ENCODE data around the gene UBA3. TPM values are rescaled to one million over a fixed set of nuclear protein-coding genes. Genes with fewer than 3 reads are reported as not detected.

The UBA3 gene
- total RNA-seq, 1 experiment from 2014 or later = 47.1 TPM

DNA sequence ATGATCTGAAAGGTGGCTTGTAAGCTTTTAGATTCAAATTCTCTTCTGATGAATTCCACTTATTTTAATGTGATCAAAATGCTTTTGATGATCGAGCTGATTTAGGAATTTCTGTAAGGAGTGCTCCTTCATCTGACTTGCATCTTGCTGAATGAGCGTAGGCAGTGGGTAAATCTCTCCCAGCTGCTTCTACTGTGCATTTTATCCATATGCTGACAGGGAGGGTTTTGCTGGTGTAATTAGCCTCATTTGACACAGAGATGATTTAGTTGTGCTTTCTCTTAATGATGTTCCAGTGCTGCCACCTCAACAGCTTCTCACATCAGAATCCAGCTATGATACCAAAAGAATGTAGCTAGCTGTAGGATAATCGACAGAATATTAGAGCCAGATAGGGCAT, 46.1 kb upstream of the UBA3 start:
- ATAC-seq (no peak), DNase-seq (ENCODE audit: low read depth, low spot score) (no peak)
- ChIA-PET CTCF (no interaction called here), POLR2A (no interaction called here)
- TF ChIP-seq POLR2AphosphoS5 (IDR thresholded peaks at IDR 0.05; ENCODE audit: low read depth, low read length) (no peak), SIN3A (IDR thresholded peaks at IDR 0.05; ENCODE audit: borderline replicate concordance, insufficient read depth, low read depth, low read length) (no peak), TCF7L2 (IDR thresholded peaks at IDR 0.05; ENCODE audit: low read depth, low read length) (no peak)
- TF ChIP-seq, protein P1, sequence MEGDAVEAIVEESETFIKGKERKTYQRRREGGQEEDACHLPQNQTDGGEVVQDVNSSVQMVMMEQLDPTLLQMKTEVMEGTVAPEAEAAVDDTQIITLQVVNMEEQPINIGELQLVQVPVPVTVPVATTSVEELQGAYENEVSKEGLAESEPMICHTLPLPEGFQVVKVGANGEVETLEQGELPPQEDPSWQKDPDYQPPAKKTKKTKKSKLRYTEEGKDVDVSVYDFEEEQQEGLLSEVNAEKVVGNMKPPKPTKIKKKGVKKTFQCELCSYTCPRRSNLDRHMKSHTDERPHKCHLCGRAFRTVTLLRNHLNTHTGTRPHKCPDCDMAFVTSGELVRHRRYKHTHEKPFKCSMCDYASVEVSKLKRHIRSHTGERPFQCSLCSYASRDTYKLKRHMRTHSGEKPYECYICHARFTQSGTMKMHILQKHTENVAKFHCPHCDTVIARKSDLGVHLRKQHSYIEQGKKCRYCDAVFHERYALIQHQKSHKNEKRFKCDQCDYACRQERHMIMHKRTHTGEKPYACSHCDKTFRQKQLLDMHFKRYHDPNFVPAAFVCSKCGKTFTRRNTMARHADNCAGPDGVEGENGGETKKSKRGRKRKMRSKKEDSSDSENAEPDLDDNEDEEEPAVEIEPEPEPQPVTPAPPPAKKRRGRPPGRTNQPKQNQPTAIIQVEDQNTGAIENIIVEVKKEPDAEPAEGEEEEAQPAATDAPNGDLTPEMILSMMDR (IDR thresholded peaks at IDR 0.05) = no peak
- TF ChIP-seq, protein P2, sequence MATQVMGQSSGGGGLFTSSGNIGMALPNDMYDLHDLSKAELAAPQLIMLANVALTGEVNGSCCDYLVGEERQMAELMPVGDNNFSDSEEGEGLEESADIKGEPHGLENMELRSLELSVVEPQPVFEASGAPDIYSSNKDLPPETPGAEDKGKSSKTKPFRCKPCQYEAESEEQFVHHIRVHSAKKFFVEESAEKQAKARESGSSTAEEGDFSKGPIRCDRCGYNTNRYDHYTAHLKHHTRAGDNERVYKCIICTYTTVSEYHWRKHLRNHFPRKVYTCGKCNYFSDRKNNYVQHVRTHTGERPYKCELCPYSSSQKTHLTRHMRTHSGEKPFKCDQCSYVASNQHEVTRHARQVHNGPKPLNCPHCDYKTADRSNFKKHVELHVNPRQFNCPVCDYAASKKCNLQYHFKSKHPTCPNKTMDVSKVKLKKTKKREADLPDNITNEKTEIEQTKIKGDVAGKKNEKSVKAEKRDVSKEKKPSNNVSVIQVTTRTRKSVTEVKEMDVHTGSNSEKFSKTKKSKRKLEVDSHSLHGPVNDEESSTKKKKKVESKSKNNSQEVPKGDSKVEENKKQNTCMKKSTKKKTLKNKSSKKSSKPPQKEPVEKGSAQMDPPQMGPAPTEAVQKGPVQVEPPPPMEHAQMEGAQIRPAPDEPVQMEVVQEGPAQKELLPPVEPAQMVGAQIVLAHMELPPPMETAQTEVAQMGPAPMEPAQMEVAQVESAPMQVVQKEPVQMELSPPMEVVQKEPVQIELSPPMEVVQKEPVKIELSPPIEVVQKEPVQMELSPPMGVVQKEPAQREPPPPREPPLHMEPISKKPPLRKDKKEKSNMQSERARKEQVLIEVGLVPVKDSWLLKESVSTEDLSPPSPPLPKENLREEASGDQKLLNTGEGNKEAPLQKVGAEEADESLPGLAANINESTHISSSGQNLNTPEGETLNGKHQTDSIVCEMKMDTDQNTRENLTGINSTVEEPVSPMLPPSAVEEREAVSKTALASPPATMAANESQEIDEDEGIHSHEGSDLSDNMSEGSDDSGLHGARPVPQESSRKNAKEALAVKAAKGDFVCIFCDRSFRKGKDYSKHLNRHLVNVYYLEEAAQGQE (IDR thresholded peaks at IDR 0.05; ENCODE audit: insufficient read depth in 1 of 2, low read depth in 2 of 2, low read length in 1 of 2) = no peak
- Histone ChIP-seq H3K27ac (ENCODE audit: low read length) (no peak overlapping the region), H3K27me3 (ENCODE audit: control insufficient read depth, insufficient read depth, low read length) (no peaks in the 10 kb centered on the region), H3K4me3 (ENCODE audit: low read depth in 2 of 2, low read length in 2 of 2) (no peak overlapping the region), H3K36me3 (ENCODE audit: control insufficient read depth, insufficient read depth, low read length) (no peaks in the 10 kb centered on the region), H3K4me1 (ENCODE audit: control insufficient read depth, insufficient read depth, low read length) (no peaks in the 10 kb centered on the region), H3K9me3 (ENCODE audit: control insufficient read depth, insufficient read depth, low read depth, low read length) (no peaks in the 10 kb centered on the region)
- no TSS peak for BruUV-seq (replicated peaks)
- intact Hi-C loops (cut with micrococcal nuclease; ENCODE audit: unreplicated experiment) (loop anchor here (10.0 kb wide), 2 partner anchors 299 to 819 kb away; no protein-coding TSS in a partner anchor), in situ Hi-C loops (cut with HindIII; ENCODE audit: low pct_unique_long_range_greater_than_20kb, low sequenced_read_pairs) (no loop called here)

DNA sequence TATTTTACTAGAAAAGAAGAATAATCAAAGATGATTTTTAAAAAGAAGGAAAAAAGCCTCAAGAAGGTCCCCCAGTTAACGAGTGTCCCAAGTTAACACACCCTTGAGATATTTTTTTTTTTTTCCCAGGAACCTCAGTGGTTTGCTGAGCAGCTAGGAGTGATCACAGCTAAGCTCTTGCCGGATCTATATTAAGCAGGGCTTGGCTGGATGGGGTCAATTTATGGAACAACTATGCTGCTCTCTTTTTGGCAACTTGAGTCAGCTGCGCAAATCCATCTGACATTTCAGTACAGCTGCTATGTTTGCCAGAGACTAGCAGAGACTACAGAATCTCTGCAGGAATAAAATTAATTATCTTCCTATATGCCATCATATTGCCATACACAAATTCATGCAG, 42.2 kb upstream of the UBA3 start, which contains the start of gene LMOD3:
TSS of gene LMOD3 (minus strand) at position 193 of the 400 bp plus-strand sequence. CDS start 209 bp downstream, outside the sequence.
- Histone ChIP-seq H3K27ac (ENCODE audit: low read length) (no peak within 1 kb of the TSS), H3K27me3 (ENCODE audit: control insufficient read depth, insufficient read depth, low read length) (no peaks in the 10 kb centered on the region), H3K36me3 (ENCODE audit: control insufficient read depth, insufficient read depth, low read length) (no peaks in the 10 kb centered on the region), H3K9me3 (ENCODE audit: control insufficient read depth, insufficient read depth, low read depth, low read length) (no peaks in the 10 kb centered on the region), H3K4me3 (ENCODE audit: low read depth in 2 of 2, low read length in 2 of 2) (no peak within 1 kb of the TSS), H3K4me1 (ENCODE audit: control insufficient read depth, insufficient read depth, low read length) (no peaks in the 10 kb centered on the region)
- DNase-seq (ENCODE audit: low read depth, low spot score) = no peak
- in situ Hi-C loops (cut with HindIII; ENCODE audit: low pct_unique_long_range_greater_than_20kb, low sequenced_read_pairs) (no loop called here), intact Hi-C loops (cut with micrococcal nuclease; ENCODE audit: unreplicated experiment) (loop anchor here (2.0 to 10.0 kb wide), 4 partner anchors 184 to 822 kb away; no protein-coding TSS in a partner anchor)
- ATAC-seq = no peak
- no TSS peak for BruUV-seq (replicated peaks)
- TF ChIP-seq, protein P1 (IDR thresholded peaks at IDR 0.05) = no peak
- TF ChIP-seq, protein P2 (IDR thresholded peaks at IDR 0.05; ENCODE audit: insufficient read depth in 1 of 2, low read depth in 2 of 2, low read length in 1 of 2) = no peak
- TF ChIP-seq POLR2AphosphoS5 (IDR thresholded peaks at IDR 0.05; ENCODE audit: low read depth, low read length) = no peak
- no peak for TF ChIP-seq SIN3A (IDR thresholded peaks at IDR 0.05; ENCODE audit: borderline replicate concordance, insufficient read depth, low read depth, low read length)
- no peak for TF ChIP-seq TCF7L2 (IDR thresholded peaks at IDR 0.05; ENCODE audit: low read depth, low read length)
- ChIA-PET POLR2A (no interaction called here), CTCF (no interaction called here)
